ENCODE results near the gene PHC1.
"Not testable (repeated sequence)": the region's sequence is repeated elsewhere in the genome, so short reads cannot be mapped to it uniquely, and the experiment has no call there.

PHC1 gene

GRCh38 chr12:8930655-8931323 lies 16.5 kb downstream of the PHC1 start:
- H3K9me3 Mint-ChIP-seq, H3K27me3 Mint-ChIP-seq, H3K4me3 Mint-ChIP-seq, H3K36me3 Mint-ChIP-seq, H3K4me1 Mint-ChIP-seq: not testable (repeated sequence)
- peak overlapping the region; percentile 49 for H3K27ac Mint-ChIP-seq

GRCh38 chr12:8932464-8932863 lies 18.2 kb downstream of the PHC1 start:
- not testable (repeated sequence) for H3K4me1 Mint-ChIP-seq, H3K27ac Mint-ChIP-seq, H3K9me3 Mint-ChIP-seq, H3K27me3 Mint-ChIP-seq, H3K4me3 Mint-ChIP-seq, H3K36me3 Mint-ChIP-seq

DNA sequence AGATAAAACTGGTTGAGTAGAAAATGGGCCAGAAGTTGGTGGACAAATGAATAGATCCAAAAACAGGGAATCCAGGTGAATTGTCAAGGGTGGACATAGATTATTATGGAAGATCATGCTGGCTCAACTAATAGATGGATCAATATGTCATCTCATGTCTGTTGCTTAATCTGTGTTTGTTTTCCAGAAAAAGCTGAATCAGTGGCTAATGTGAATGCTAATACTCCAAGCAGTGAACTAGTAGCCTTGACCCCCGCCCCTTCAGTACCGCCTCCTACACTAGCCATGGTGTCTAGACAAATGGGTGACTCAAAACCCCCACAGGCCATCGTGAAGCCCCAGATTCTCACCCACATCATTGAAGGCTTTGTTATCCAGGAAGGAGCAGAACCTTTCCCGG lies 19.8 kb downstream of the PHC1 start:
- not testable (repeated sequence) for H3K27me3 Mint-ChIP-seq, H3K4me3 Mint-ChIP-seq, H3K27ac Mint-ChIP-seq, H3K9me3 Mint-ChIP-seq, H3K36me3 Mint-ChIP-seq, H3K4me1 Mint-ChIP-seq

- Mint-ChIP-seq H3K36me3 (peaks cover 5% of the 10 kb centered on the region), H3K27ac (no peak overlapping the region), H3K27me3 (no peaks in the 10 kb centered on the region), H3K9me3 (no peaks in the 10 kb centered on the region), H3K4me1 (no peaks in the 10 kb centered on the region), H3K4me3 (no peak overlapping the region)
These were observed 22.4 kb downstream of the PHC1 start for GRCh38 chr12:8936735-8937134.

DNA sequence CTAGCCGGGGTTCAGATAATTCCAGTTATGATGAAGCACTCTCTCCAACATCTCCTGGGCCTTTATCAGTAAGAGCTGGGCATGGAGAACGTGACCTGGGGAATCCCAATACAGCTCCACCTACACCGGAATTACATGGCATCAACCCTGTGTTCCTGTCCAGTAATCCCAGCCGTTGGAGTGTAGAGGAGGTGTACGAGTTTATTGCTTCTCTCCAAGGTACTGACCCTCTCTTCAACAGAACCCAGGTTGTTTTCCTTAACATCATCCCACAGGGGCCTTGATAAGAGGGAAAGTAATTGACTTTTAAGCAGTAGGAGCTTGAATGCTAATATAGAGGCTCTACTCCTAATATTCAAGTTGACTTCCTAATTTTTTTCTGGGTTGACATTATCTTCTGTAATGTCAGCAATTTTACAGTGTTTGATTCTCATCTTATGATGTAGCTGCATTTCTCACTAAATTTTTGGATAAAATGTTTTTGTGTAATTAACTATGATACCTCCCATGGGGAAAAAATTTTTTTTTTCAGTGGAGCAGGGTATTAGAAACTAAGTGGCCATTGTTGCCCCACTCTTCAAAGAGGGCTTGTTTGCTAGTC lies 23.6 kb downstream of the PHC1 start:
- H3K27me3 Mint-ChIP-seq, H3K4me1 Mint-ChIP-seq, H3K9me3 Mint-ChIP-seq, H3K4me3 Mint-ChIP-seq, H3K36me3 Mint-ChIP-seq: not testable (repeated sequence)
- H3K27ac Mint-ChIP-seq, result peak overlapping the region; percentile 8

- Mint-ChIP-seq H3K9me3 (no peaks in the 10 kb centered on the region), H3K4me1 (peaks cover 10% of the 10 kb centered on the region), H3K4me3 (no peak overlapping the region), H3K36me3 (peaks cover 10% of the 10 kb centered on the region), H3K27ac (peak overlapping the region; percentile 27), H3K27me3 (no peaks in the 10 kb centered on the region)
These were observed 27.6 kb downstream of the PHC1 start for GRCh38 chr12:8941691-8942478.

- Mint-ChIP-seq H3K27me3 (no peaks in the 10 kb centered on the region), H3K4me3 (no peak overlapping the region), H3K9me3 (no peaks in the 10 kb centered on the region), H3K27ac (peak overlapping the region; percentile 51), H3K4me1 (peaks cover 24% of the 10 kb centered on the region), H3K36me3 (peaks cover 9% of the 10 kb centered on the region)
These were observed 29.4 kb downstream of the PHC1 start for GRCh38 chr12:8943565-8944186.

GRCh38 chr12:8946733-8947132 lies 32.4 kb downstream of the PHC1 start:
- peaks cover 36% of the 10 kb centered on the region for H3K4me1 Mint-ChIP-seq
- H3K27ac Mint-ChIP-seq, result peak overlapping the region; percentile 89
- peaks cover 9% of the 10 kb centered on the region for H3K36me3 Mint-ChIP-seq
- H3K4me3 Mint-ChIP-seq, result peak overlapping the region; percentile 99
- H3K27me3 Mint-ChIP-seq, result no peaks in the 10 kb centered on the region
- no peaks in the 10 kb centered on the region for H3K9me3 Mint-ChIP-seq

- H3K4me3 Mint-ChIP-seq, result peak overlapping the region; percentile 99
- H3K36me3 Mint-ChIP-seq, result peaks cover 9% of the 10 kb centered on the region
- H3K9me3 Mint-ChIP-seq, result no peaks in the 10 kb centered on the region
- H3K4me1 Mint-ChIP-seq, result peaks cover 45% of the 10 kb centered on the region
- peak overlapping the region; percentile 89 for H3K27ac Mint-ChIP-seq
- H3K27me3 Mint-ChIP-seq, result no peaks in the 10 kb centered on the region
These were observed 33.4 kb downstream of the PHC1 start for GRCh38 chr12:8947737-8948136.

- Mint-ChIP-seq H3K27me3 (no peaks in the 10 kb centered on the region), H3K27ac (peak overlapping the region; percentile 96), H3K9me3 (no peaks in the 10 kb centered on the region), H3K36me3 (peaks cover 5% of the 10 kb centered on the region), H3K4me1 (peaks cover 56% of the 10 kb centered on the region), H3K4me3 (peak overlapping the region; percentile 99)
These were observed 34.5 kb downstream of the PHC1 start for GRCh38 chr12:8948701-8949341.

DNA sequence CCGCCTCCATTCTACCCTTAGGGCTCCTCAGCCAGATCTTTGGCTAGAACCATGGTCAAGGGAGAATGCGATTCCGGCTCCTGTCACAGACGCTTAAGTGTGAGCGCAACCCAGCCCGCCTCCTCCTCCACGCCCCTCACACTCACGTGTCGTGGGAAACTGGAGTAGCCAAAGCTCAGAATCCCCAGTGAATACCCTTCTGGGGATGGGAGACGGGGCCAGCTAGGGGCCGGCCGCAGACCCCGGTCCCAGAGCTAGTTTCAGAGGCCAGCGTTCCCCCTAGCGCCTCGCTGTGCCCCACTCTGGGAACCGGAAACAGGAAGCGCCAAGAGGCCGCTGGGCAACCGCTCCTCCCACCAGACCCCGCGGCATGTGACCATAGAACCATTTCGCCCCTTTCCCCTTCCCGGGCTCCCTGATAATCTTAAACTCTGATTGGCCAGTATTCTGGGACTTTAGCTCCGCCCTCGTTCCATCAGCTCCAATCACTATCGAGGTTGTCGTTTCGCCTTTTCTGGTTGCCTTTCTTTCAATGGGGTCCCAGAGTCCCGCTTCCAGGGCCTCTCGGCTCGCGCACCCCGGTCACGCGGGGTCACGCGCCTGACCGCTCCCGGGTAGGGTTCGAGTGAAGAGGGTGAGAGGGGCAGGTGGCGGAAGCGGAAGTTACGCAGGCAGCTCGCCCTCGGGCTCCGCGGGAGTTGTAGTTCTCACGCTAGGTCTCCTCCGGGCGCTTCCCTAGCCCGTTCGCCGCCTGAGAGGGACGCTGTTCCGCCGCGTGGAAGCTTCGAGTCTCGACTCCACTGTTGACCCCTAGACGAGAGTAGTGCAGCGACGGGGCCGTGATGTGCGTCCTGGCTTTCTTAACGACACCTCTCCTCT lies 35.3 kb downstream of the PHC1 start, which contains the start of gene M6PR:
TSS of gene M6PR (minus strand) at position 304 of the 879 bp plus-strand sequence. CDS start 3,241 bp downstream, outside the sequence.
- Mint-ChIP-seq H3K4me3 (peak within 1 kb of the TSS; percentile 99), H3K9me3 (no peaks in the 10 kb centered on the region), H3K27me3 (no peaks in the 10 kb centered on the region), H3K36me3 (peaks cover 5% of the 10 kb centered on the region), H3K27ac (peak within 1 kb of the TSS; percentile 96), H3K4me1 (peaks cover 63% of the 10 kb centered on the region)

DNA sequence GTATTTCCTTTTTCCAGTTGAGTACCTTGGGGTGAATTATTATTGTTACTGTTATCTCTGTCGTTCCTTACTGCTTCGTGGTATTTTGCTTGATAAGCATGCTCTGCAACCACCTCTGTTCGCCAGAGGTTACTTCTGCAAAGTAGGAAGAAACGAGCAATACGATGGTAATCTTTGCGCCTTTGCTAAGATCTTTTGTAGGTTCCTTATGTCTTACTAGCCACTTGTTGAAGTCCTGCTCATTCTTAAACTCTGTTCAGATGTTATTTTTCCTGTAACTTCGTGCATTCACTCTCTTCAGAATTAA lies 35.9 kb downstream of the PHC1 start:
- peaks cover 5% of the 10 kb centered on the region for H3K36me3 Mint-ChIP-seq
- H3K27me3 Mint-ChIP-seq, result no peaks in the 10 kb centered on the region
- H3K4me1 Mint-ChIP-seq, result peaks cover 67% of the 10 kb centered on the region
- peak overlapping the region; percentile 99 for H3K4me3 Mint-ChIP-seq
- peak overlapping the region; percentile 96 for H3K27ac Mint-ChIP-seq
- H3K9me3 Mint-ChIP-seq, result no peaks in the 10 kb centered on the region

DNA sequence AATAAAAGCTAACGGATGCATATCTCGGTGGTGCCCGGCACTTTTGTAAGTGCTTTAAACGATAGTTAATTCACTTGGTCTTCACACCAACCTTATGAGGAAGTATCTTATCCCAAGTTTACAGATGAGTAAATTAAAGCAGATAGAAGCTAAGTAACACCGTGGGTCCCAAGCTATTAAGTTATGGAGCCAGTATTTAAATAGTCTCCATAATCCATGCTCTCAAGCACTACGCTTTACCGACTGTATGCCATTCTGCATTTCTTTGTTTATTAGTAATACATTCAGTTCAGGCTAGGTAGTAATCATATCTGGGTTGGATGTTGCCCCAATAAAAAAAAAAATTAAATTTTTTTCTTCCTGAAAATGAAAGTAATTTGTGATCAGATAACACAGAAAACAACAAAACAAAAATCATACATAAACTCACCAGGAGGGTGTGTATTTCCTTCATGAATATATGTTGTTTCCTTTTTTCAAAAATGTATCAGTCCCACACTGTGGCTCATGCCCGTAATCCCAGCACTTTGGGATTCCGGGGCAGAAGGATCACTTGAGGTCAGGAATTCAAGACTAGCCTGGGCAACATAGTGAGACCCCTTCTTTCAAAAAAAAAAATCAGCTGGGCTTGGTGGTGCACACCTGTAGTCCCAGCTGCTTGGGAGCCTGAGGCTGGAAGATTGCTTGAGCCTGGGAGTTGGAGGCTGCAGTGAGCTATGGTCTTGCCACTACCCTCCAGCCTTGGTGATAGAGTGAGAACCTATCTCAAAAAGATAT lies 36.6 kb downstream of the PHC1 start:
- Mint-ChIP-seq H3K27ac (peak overlapping the region; percentile 96), H3K4me3 (peak overlapping the region; percentile 99), H3K27me3 (no peaks in the 10 kb centered on the region), H3K36me3 (peaks cover 5% of the 10 kb centered on the region), H3K9me3 (no peaks in the 10 kb centered on the region), H3K4me1 (peaks cover 73% of the 10 kb centered on the region)

DNA sequence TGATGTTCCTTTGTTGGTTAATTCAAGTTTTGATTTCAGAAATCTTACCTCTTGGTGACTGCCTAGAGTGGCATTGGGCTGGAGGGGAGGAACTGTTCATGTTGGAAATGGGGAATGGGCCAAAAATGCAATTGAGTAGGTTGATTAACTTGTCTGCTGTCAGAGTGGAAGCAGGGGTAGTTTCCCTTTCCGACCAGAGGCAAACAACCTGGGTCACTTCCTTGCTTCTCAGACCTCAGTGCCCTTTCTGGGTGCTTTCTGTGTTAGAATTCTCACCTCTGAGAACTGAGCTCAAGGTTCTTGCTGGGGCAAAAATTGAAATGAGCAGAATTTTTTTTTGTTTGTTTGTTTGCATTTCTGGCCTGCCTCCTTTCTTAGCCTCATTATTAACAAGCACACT lies 37.4 kb downstream of the PHC1 start:
- peaks cover 2% of the 10 kb centered on the region for H3K36me3 Mint-ChIP-seq
- peaks cover 73% of the 10 kb centered on the region for H3K4me1 Mint-ChIP-seq
- H3K9me3 Mint-ChIP-seq, result no peaks in the 10 kb centered on the region
- H3K27me3 Mint-ChIP-seq, result no peaks in the 10 kb centered on the region
- peak overlapping the region; percentile 99 for H3K4me3 Mint-ChIP-seq
- H3K27ac Mint-ChIP-seq, result peak overlapping the region; percentile 90
